Stimulated activated CD8-positive, alpha-beta memory T cell treated with anti-CD3 and anti-CD28 coated beads, Interleukin-2, amount 100 ng/mL, for 48 hours (primary cell): ENCODE data around the gene TASOR.

Source experiments
- DNase-seq, 2 donors: peaks; one replicate each; pipeline ENCODE4 v3.0.0-alpha.2; 2020; ENCODE audit warnings: low read depth in 2 of 2

The TASOR gene

DNA sequence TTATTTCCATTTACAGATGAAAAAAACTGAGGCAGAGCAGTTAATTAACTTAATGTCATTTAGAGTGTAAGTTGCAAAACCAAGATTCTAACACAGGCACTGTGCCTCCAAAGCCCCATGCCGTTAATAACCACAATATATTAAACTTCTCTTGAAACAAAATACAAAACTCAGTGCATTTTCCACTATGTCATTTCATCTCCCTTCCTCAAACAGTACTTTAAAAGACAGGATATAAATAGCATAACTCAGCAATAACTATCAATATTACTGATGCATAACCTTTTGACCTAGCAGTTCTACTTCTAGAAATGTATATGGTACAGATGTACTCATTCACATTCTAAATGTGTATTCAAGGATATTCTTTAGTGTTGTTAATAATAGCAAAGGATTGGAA, 5.1 kb upstream of the TASOR start:
- no peak for DNase-seq

DNA sequence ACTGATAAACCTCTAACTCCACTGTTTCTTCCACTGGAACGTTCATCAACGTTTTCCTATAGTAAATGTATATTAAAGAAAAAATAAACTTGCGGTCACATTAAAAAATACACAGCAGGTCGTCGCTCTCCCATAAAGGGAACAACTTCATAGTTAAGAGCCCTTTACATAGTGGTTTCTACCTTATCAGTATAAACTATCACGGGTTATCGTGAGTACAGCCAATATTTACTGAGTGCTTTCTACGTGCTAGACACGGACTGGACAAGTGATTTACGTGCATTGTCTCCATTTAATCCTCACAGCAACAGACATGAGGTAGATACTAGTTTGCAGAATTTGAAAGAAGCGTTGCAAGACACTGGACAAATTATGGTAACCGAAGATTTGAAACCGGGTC, 964 bp upstream of the TASOR start:
- no peak for DNase-seq

DNA sequence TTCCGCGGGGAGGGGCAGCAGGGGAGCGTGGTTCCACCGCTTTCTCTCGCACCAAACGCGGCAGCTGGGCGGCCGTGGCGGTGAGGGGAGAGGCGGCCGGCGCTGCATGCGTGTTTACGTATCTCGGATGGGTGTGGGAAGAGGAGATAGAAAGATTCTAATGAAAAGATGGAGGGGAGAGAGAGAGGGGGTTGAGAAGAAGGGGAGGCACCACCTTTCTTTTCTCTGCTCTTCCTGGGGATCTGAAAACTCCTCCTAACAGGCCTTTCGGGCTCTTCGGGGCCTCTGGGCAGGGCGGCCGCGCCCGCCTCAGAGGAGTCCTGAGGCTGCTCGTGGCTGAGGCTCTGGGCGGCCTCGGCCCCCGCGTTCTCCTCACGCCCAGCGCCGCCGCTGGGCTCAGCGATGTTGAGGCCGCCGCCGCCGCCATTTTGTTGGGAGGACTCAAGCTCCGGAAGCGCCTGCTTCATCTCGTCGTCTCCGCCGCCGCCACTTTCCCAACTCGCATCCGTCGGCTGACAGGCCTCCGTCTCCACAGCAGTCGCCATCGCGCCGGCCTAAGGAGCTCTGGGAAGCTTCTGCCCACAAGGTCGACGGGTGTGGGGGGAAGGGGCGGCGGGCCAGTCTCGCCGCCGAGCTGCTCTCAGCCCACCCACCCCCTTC, 473 bp downstream of the TASOR start:
- peak; percentile 60 to 67 for DNase-seq

DNA sequence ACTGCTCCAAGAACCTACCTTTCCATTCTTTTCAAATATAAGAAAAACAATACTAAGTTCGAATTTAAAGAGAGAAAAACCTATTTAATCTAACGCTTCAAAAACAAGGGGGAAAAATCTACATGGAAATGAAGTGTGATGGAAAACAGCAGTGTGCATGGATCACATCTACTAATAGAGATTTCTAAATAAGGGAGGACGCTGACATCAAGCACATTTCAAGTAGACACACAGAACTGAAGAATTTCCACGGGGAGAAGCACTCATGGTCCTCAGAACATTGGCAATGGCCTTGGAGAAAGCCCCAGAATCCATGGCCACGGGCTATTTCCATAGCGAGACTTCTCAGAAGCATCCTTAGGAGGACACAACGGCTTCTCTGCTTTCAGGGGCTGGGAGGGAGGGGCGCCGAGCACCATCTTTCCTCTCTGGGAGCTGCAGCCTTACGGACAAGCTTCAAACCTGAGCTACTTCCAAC, 1.0 kb downstream of the TASOR start:
- no peak for DNase-seq

DNA sequence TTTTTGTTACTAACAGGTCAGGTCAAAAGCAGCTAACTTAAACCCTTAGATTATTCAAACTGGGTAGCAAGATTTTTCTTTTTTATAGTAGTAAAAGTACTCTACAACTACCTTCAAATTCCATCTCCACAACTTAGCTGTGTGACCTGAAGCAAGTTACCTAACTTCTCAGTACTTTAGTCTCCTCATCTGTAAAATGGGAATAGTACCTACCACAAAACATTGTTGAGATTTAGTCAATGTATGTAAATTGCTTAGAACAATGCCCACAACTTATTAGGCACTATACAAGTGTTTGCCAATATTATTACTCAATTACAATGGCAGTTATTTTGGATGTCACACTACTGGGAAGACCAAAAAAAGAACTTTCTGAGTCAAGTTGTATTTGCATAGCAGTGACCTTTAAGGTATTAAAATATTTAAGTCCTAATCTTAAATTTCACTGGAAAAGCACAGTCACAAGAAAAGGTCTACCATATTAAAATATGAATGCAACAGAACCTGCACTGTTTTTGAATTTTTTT, 2.9 kb downstream of the TASOR start:
- no peak for DNase-seq

DNA sequence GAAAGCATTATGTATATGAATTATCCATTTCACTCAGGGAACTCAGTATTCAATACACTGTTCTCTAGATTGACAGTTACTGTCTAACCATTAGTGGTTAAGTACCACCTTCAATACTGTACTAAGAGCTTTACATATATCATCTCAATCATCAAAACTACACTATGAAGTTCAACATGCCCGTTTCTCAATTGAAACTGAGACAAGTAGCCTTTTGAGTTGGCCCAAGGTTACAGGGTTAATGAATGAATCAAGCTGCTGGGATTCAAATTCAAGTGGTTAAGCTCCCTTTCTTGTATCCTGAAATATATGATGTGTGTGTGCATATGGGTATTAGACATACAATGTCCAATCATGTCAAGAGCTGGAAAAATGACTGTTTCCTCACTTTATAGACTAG, 5.8 kb downstream of the TASOR start:
- no peak for DNase-seq

DNA sequence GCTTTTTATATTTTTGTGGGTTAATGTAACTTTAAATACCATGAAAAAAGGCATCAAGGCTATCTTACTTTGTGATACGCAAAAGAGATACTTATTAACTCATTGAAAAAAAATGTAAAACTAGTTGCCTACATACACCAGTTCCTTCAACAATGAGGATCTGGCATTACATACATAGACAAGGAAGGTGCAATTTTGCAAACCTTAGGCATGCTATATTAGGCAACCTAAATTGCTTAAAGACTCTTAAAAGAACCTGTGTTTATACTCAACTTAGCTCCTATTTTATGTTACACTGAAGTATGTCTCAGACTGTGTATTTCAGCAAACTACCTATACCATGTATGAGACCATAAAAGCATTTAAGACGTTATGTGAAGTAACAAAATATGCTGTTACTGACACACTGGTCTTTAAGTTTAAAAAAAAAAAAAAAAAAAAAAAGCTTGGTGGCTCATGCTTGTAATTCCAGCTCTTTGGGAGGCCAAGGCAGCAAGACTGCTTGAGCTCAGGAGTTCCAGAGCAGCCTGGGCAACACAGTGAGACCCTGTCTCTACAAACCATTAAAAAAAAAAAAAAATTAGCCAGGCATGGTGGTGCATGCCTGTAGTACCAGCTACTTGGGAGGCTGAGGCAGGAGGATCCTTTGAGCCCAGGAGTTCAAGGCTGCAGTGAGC, 9.1 kb downstream of the TASOR start:
- DNase-seq = no peak

DNA sequence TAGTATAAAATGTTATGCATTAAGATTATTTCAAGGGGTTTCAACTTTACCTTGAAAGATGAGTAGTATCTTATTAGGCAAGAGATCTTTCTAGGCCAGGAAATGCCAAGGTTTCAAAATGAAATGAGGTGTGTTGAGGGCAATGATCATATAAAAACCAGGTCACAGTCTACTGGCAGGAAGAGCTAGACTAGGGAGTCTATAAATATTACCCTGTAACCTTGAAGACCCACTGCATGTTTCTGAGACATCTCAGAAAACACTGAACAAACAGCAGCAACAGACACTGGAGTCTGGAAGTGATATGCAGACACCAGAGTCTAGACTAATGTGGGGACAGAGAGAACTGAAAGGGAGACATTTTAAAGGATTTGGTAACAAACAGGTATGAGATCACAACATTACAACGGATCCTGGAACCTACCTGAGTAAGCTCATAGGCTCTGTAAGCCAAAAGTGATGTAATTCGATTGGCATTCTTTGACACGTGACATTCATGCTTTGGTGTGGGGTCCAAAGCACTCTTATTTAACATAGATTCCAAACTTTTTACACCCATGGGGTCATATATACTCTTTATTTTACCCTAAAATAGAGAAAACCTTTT, 15.0 kb downstream of the TASOR start:
- no peak for DNase-seq

DNA sequence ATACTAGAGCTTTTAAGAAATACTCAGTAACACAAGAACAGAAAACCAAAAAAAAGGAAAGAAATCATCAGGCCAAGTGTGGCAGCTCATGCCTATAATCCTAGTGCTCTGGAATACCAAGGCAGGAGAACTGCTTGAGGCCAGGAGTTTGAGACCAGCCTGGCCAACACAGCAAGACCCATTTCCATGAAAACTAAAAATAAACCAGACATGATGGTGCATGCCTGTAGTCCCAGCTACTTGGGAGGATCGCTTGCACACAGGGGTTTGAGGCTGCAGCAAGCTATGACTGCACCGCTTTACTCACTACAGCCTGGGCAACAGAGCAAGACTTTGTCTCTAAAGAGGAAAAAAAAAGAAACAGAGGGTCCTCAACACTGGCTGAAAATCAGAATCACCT, 18.2 kb downstream of the TASOR start:
- DNase-seq = no peak

DNA sequence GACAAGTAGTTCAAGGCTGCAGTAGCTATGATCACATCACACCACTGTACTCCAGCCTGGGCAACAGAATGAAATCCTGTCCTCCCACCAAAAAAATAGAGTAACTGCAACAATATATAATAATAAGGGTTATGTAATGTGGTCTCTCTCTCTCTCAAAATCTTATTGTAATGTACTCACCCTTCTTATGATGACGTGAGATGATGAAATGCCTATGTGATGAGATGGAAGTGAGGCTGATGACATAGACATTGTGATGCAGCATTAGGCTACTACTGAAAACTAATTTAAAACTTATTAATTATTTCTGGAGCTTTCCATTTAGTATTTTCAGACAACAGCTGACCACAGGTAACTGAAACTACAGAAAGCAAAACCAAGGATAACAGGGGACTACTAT, 27.4 kb downstream of the TASOR start:
- no peak for DNase-seq

DNA sequence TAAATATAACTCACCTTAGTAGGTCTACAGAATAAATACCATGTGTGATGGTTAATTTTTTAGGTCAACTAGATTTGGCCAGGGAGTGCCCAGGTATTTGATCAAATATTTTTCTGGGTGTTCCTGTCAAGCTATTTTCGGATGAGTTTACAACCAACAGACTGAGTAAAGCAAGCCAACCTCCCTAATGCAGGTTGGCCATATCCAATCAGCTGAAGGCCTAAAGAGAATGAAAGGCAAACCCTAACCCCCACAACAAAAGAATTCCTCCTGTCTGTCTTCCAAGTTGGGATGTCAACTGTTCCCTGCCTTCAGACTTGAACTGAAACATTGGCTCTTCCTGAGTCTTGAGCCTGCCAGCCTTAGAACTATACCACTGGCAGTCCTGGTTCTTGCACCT, 28.6 kb downstream of the TASOR start:
- no peak for DNase-seq

DNA sequence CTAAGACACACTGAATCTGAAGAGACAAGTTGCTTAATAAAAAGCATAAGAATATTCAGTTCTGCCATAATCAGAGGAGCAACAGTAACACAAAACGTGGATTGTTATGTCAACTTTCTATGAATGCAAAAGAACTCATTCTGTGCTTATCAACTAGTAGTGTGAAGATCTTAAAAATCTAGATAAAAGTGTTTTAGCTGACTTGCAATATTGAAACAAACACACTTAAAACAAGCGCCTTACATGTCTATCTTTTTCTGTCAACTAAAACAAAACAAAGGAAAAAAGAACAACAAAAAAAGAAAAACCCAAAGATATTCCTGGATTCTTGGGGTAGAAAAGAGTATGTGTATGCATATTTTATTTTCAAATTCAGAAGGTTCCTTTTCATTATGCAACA, 37.7 kb downstream of the TASOR start:
- no peak for DNase-seq

DNA sequence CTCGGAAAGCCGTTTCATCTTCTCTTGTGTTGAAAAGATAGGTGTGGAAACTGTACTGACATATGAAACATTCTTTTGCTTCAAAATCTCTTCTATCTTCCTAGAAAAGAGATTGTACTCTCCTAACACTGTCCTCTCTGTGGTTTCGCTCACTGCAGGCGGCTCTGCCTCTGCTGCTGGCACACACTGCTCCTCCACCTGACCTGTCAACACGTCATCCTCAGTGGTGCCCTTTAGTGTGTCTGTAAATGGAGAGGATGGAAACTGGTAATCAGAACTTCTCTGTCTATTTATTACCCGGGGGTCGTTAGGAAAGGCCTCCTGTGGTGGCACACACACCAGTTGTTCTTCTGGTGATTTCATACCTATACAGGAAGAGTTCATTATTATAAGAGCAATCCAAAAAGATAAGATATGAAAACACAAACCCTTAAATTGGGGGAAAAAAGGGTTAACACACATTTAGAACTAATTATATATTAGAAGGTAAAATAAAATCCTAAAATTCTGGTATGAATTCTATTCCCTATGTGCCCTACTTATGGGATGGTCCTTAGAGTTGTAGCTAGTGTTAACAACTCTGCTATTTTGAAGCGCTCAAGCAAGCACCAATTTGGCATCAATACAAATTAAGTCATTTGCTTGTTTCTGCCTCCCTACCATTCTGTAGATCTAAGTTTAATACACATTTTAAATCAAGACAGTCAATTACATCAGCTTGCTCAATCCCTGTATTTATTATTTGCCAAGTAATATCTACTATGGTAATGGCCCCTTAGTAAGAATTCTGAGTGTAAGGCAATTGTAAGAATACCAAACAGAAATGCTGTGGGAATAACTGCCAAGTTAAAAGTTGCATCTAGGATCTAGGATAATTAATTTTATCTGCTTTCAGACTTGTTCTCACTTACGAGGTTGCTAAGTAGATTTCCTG, 49.2 kb downstream of the TASOR start:
- DNase-seq = no peak
